Measurements from ENCODE around the gene ZGRF1. TPM values are rescaled to one million over a fixed set of nuclear protein-coding genes. Genes with fewer than 3 reads are reported as not detected.

The ZGRF1 gene
- total and polyA plus RNA-seq, 9 of the 15 experiments (the other 6 are each of a cell fraction or from before 2014, with no cell fraction given): 8.8 to 35.2 (median 22.0) TPM

DNA sequence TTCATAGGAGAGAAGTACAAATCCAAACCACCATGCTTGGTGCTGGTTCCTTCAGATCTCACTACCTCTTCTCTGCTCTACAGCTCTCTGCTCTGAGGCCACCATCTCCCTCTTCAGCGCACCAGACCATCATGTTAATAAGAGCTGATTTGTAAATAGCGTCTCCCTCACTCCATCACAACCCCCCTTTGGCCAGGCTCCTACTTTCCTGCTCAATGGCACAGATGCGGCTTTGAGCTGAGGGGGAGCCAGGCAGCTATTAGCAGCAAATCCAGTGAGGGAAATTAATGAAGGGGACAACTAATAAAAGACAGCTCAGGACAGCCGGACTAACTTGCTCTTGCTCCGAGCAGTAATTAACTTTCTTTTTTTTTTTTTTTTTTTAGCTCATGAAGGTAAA, 133.8 kb downstream of the ZGRF1 start:
- Histone ChIP-seq H2AFZ (ENCODE audit: low read depth, low read length) (no peak overlapping the region), H3K9me3 (replicated peaks; ENCODE audit: control insufficient read depth, insufficient read depth, low read depth, low read length) (no peaks in the 10 kb centered on the region), H3K27me3 (ENCODE audit: control insufficient read depth in 2 of 2, insufficient read depth in 2 of 2, low read length in 2 of 2) (peaks cover 8 to 11% of the 10 kb centered on the region in 2 experiments; a peak in 2 of 5 replicates), H3K36me3 (ENCODE audit: control insufficient read depth, insufficient read depth, low read length) (no peaks in the 10 kb centered on the region), H3K9me1 (ENCODE audit: control insufficient read depth, insufficient read depth, low read length) (no peaks in the 10 kb centered on the region), H3K79me2 (ENCODE audit: control insufficient read depth, insufficient read depth, low read length) (no peaks in the 10 kb centered on the region), H3K4me1 (replicated peaks in 1 of 2; ENCODE audit: control insufficient read depth in 2 of 2, insufficient read depth in 2 of 2, low read length in 2 of 2) (no peaks in the 10 kb centered on the region), H3K4me3 (no peak overlapping the region), H3K4me2 (ENCODE audit: insufficient read depth, low read length) (no peak overlapping the region), H3K27ac (ENCODE audit: extremely low read depth, low read depth, low read length) (no peak overlapping the region), H3K9ac (ENCODE audit: insufficient read depth in 1 of 2, low read depth in 2 of 2, low read length in 2 of 2) (no peak overlapping the region), H4K20me1 (replicated peaks; ENCODE audit: control insufficient read depth, insufficient read depth, low read length) (no peaks in the 10 kb centered on the region)
- intact Hi-C loops (cut with micrococcal nuclease): no loop called here
- WGBS (ENCODE audit: insufficient coverage, low coverage, missing lambda C conversion rate): 5% methylated on average over 5 of the region's 5 CpGs
- in situ Hi-C loops (cut with MboI): no loop called here
- ChIA-PET CTCF (ENCODE audit: low intra/inter-chr PET ratio) (no interaction called here), POLR2A (interaction anchor here (1.0 to 1.4 kb wide), 2 partner anchors 10 to 15 kb away, joined by 3 to 6 read pairs; no protein-coding TSS in a partner anchor)
- TF ChIP-seq NFXL1 (CRISPR knock-in tag; IDR thresholded peaks at IDR 0.05) (no peak), MAX (CRISPR knock-in tag; IDR thresholded peaks at IDR 0.05) (no peak), ZNF717 (CRISPR knock-in tag; IDR thresholded peaks at IDR 0.05) (no peak), ZNF764 (CRISPR knock-in tag; IDR thresholded peaks at IDR 0.05; ENCODE audit: low read depth) (no peak), SIN3A (IDR thresholded peaks at IDR 0.05; ENCODE audit: borderline replicate concordance in 2 of 2, control insufficient read depth in 1 of 2, low read depth in 2 of 2, low read length in 2 of 2) (no peak), MLLT1 (IDR thresholded peaks at IDR 0.05) (no peak), HOXB6 (CRISPR knock-in tag; IDR thresholded peaks at IDR 0.05; ENCODE audit: borderline replicate concordance) (no peak), SLC30A9 (CRISPR knock-in tag; IDR thresholded peaks at IDR 0.05) (no peak), PTTG1 (tag; IDR thresholded peaks at IDR 0.05; ENCODE audit: low read depth) (no peak), ZNF512 (tag; IDR thresholded peaks at IDR 0.05) (no peak), FOXO4 (CRISPR knock-in tag; IDR thresholded peaks at IDR 0.05) (no peak)
- TF ChIP-seq, protein P1, sequence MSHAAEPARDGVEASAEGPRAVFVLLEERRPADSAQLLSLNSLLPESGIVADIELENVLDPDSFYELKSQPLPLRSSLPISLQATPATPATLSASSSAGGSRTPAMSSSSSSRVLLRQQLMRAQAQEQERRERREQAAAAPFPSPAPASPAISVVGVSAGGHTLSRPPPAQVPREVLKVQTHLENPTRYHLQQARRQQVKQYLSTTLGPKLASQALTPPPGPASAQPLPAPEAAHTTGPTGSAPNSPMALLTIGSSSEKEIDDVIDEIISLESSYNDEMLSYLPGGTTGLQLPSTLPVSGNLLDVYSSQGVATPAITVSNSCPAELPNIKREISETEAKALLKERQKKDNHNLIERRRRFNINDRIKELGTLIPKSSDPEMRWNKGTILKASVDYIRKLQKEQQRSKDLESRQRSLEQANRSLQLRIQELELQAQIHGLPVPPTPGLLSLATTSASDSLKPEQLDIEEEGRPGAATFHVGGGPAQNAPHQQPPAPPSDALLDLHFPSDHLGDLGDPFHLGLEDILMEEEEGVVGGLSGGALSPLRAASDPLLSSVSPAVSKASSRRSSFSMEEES (CRISPR knock-in tag; IDR thresholded peaks at IDR 0.05): no peak
- DNase-seq (ENCODE audit: extremely low read depth in 1 of 4, low spot score in 3 of 4) (no peak), ATAC-seq (no peak), FAIRE-seq (no peak)
- BruUV-seq (replicated peaks): no TSS peak
